Neural progenitor cell (in vitro differentiated cells): ENCODE data around the gene EIF3M. TPM values are rescaled to one million over a fixed set of nuclear protein-coding genes. Genes with fewer than 3 reads are reported as not detected.

Source experiments
- DNase-seq: peaks from one replicate; pipeline ENCODE4 v3.0.0-alpha.2; 2016; ENCODE audit warnings: low spot score
- H2AFZ ChIP-seq: fragments of 200-600 bp; sonication (generic); replicated peaks from 2 replicates; pipeline ENCODE4 v1.6.1; 2016; ENCODE audit warnings: antibody characterized with exemption
- H3F3A ChIP-seq: fragments of 200-600 bp; sonication (generic); 2 replicates; pipeline ENCODE4 v1.6.1; 2016; ENCODE audit warnings: antibody characterized with exemption, low read depth
- H3K27ac ChIP-seq: fragments of 200-600 bp; sonication (generic); 2 replicates; pipeline ENCODE4 v1.5.1; 2016; ENCODE audit warnings: mild to moderate bottlenecking
- H3K27me3 ChIP-seq: fragments of 200-600 bp; sonication (generic); 2 replicates; pipeline ENCODE4 v1.6.1; 2016; ENCODE audit warnings: mild to moderate bottlenecking, moderate library complexity
- H3K36me3 ChIP-seq: fragments of 200-600 bp; sonication (generic); 2 replicates; pipeline ENCODE4 v1.5.1; 2016
- H3K4me1 ChIP-seq: fragments of 200-600 bp; sonication (generic); 2 replicates; pipeline ENCODE4 v1.6.1; 2016; ENCODE audit warnings: mixed run types
- H3K4me2 ChIP-seq: fragments of 200-600 bp; sonication (generic); 2 replicates; pipeline ENCODE4 v1.6.1; 2016
- H3K4me3 ChIP-seq: fragments of 200-600 bp; sonication (generic); 2 replicates; pipeline ENCODE4 v1.5.1; 2016
- H3K79me2 ChIP-seq: fragments of 200-600 bp; sonication (generic); 2 replicates; pipeline ENCODE4 v1.6.1; 2016; ENCODE audit warnings: low read depth
- H3K9ac ChIP-seq: fragments of 200-600 bp; sonication (generic); 2 replicates; pipeline ENCODE4 v1.6.1; 2016
- H3K9me3 ChIP-seq: fragments of 200-600 bp; sonication (generic); 2 replicates; pipeline ENCODE4 v1.5.1; 2016; ENCODE audit warnings: low read depth
- H4K20me1 ChIP-seq: fragments of 200-600 bp; sonication (generic); 2 replicates; pipeline ENCODE4 v1.6.1; 2016; ENCODE audit warnings: low read depth
- H3K27ac Mint-ChIP-seq: 3 replicates; pipeline ENCODE4 v1.8.0; 2021; ENCODE audit warnings: mixed read lengths
- H3K27me3 Mint-ChIP-seq: 2 replicates; pipeline ENCODE4 v1.8.0; 2022; ENCODE audit warnings: low read depth, mild to moderate bottlenecking, inconsistent platforms, moderate library complexity, mixed read lengths; ENCODE audit not compliant: insufficient read depth
- H3K36me3 Mint-ChIP-seq: 3 replicates; pipeline ENCODE4 v1.8.0; 2021; ENCODE audit warnings: mixed read lengths
- H3K4me1 Mint-ChIP-seq: 3 replicates; pipeline ENCODE4 v1.8.0; 2021; ENCODE audit warnings: mixed read lengths
- H3K4me3 Mint-ChIP-seq: 3 replicates; pipeline ENCODE4 v1.8.0; 2021; ENCODE audit warnings: mild to moderate bottlenecking, moderate library complexity, mixed read lengths
- H3K9me3 Mint-ChIP-seq: 3 replicates; pipeline ENCODE4 v1.8.0; 2020; ENCODE audit warnings: mixed read lengths
- CTCF ChIP-seq: fragments of 200-600 bp; sonication (generic); IDR thresholded peaks from 2 replicates; pipeline ENCODE4 v1.5.1; 2017; ENCODE audit warnings: antibody characterized with exemption, mild to moderate bottlenecking
- EZH2 ChIP-seq: fragments of 200-600 bp; sonication (generic); IDR thresholded peaks from 2 replicates; pipeline ENCODE4 v1.6.1; 2017; ENCODE audit warnings: antibody characterized with exemption, mild to moderate bottlenecking, moderate library complexity
- EZH2phosphoT487 ChIP-seq: fragments of 200-600 bp; sonication (generic); IDR thresholded peaks from 2 replicates; pipeline ENCODE4 v1.6.1; 2017; ENCODE audit warnings: antibody characterized with exemption
- total RNA-seq: library from RNA; depleted of rRNA; stranded (reverse); fragments of >200 nt; gene quantifications from 2 replicates; pipeline ENCODE4 v1.2.3, GENCODE V29; 2015; ENCODE audit warnings: low replicate concordance

Gene EIF3M
- total RNA-seq, 1 donor from 2014 or later: 1,051 TPM

- Histone ChIP-seq H3K4me3 (no peak overlapping the region), H3K9me3 (no peaks in the 10 kb centered on the region), H3F3A (no peaks in the 10 kb centered on the region), H3K9ac (no peak overlapping the region), H3K4me2 (no peak overlapping the region), H3K79me2 (no peaks in the 10 kb centered on the region), H3K27ac (no peak overlapping the region), H4K20me1 (no peaks in the 10 kb centered on the region), H3K27me3 (no peaks in the 10 kb centered on the region), H3K36me3 (no peaks in the 10 kb centered on the region), H3K4me1 (no peaks in the 10 kb centered on the region), H2AFZ (no peak overlapping the region)
- H3K4me1 Mint-ChIP-seq: no peaks in the 10 kb centered on the region
- no peak overlapping the region for H3K27ac Mint-ChIP-seq
- no peak for DNase-seq
- H3K4me3 Mint-ChIP-seq: no peak overlapping the region
- H3K27me3 Mint-ChIP-seq: no peaks in the 10 kb centered on the region
- TF ChIP-seq CTCF: no peak
- TF ChIP-seq EZH2phosphoT487: no peak
- TF ChIP-seq EZH2: no peak
- no peaks in the 10 kb centered on the region for H3K9me3 Mint-ChIP-seq
- H3K36me3 Mint-ChIP-seq: no peaks in the 10 kb centered on the region
Observed at GRCh38 chr11:32630844-32631243, 47.2 kb downstream of the EIF3M start.

DNA sequence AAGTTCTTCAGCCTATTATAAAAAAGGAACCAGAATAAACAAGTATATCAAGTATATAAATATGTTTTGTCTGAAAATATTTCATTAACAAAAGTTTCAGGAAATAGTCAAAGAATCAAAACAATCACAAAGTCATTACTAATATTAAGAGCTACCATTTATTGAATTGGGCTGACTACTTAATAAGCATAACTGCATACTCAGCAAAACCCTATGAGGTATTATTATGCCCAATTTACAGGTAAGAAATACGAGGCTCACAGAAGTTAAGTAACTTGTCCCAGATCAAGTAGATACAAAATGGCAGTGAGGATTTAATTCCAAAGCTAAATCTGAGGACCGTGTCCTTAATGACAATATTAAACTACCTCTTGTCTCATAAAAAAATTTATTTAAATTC, 52.2 kb downstream of the EIF3M start:
- no peak overlapping the region for H3K27ac Mint-ChIP-seq
- TF ChIP-seq EZH2 (no peak), EZH2phosphoT487 (no peak), CTCF (no peak)
- Histone ChIP-seq H3K4me3 (no peak overlapping the region), H3K4me1 (no peaks in the 10 kb centered on the region), H4K20me1 (no peaks in the 10 kb centered on the region), H3K9ac (no peak overlapping the region), H3F3A (no peaks in the 10 kb centered on the region), H3K27me3 (no peaks in the 10 kb centered on the region), H2AFZ (no peak overlapping the region), H3K27ac (no peak overlapping the region), H3K36me3 (no peaks in the 10 kb centered on the region), H3K79me2 (no peaks in the 10 kb centered on the region), H3K4me2 (no peak overlapping the region), H3K9me3 (no peaks in the 10 kb centered on the region)
- no peaks in the 10 kb centered on the region for H3K27me3 Mint-ChIP-seq
- DNase-seq: no peak
- H3K4me3 Mint-ChIP-seq: no peak overlapping the region
- no peaks in the 10 kb centered on the region for H3K4me1 Mint-ChIP-seq
- no peaks in the 10 kb centered on the region for H3K9me3 Mint-ChIP-seq
- no peaks in the 10 kb centered on the region for H3K36me3 Mint-ChIP-seq

- Mint-ChIP-seq H3K36me3 (no peaks in the 10 kb centered on the region), H3K27me3 (no peaks in the 10 kb centered on the region), H3K9me3 (no peaks in the 10 kb centered on the region), H3K4me1 (no peaks in the 10 kb centered on the region), H3K4me3 (no peak overlapping the region), H3K27ac (no peak overlapping the region)
- DNase-seq: no peak
- no peaks in the 10 kb centered on the region for H3K27me3 ChIP-seq
- no peaks in the 10 kb centered on the region for H3F3A ChIP-seq
- H3K79me2 ChIP-seq: no peaks in the 10 kb centered on the region
- H3K9ac ChIP-seq: no peak overlapping the region
- H4K20me1 ChIP-seq: no peaks in the 10 kb centered on the region
- TF ChIP-seq EZH2: no peak
- no peak for TF ChIP-seq CTCF
- TF ChIP-seq EZH2phosphoT487: no peak
- H3K4me3 ChIP-seq: no peak overlapping the region
- H2AFZ ChIP-seq: no peak overlapping the region
- no peaks in the 10 kb centered on the region for H3K36me3 ChIP-seq
- H3K9me3 ChIP-seq: no peaks in the 10 kb centered on the region
- H3K4me2 ChIP-seq: no peak overlapping the region
- no peaks in the 10 kb centered on the region for H3K4me1 ChIP-seq
- H3K27ac ChIP-seq: no peak overlapping the region
Observed at GRCh38 chr11:32641361-32641760, 57.7 kb downstream of the EIF3M start.
